ENCODE measurements around the gene NEDD4L. TPM values are rescaled to one million over a fixed set of nuclear protein-coding genes. Genes with fewer than 3 reads are reported as not detected.

Gene NEDD4L
- total RNA-seq, 1 donor = 31.5 TPM

GRCh38 chr18:58403799-58404455 is 359.9 kb downstream of the NEDD4L start:
- TF ChIP-seq, protein P1, sequence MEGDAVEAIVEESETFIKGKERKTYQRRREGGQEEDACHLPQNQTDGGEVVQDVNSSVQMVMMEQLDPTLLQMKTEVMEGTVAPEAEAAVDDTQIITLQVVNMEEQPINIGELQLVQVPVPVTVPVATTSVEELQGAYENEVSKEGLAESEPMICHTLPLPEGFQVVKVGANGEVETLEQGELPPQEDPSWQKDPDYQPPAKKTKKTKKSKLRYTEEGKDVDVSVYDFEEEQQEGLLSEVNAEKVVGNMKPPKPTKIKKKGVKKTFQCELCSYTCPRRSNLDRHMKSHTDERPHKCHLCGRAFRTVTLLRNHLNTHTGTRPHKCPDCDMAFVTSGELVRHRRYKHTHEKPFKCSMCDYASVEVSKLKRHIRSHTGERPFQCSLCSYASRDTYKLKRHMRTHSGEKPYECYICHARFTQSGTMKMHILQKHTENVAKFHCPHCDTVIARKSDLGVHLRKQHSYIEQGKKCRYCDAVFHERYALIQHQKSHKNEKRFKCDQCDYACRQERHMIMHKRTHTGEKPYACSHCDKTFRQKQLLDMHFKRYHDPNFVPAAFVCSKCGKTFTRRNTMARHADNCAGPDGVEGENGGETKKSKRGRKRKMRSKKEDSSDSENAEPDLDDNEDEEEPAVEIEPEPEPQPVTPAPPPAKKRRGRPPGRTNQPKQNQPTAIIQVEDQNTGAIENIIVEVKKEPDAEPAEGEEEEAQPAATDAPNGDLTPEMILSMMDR (IDR thresholded peaks at IDR 0.05; ENCODE audit: insufficient read depth, low read depth, low read length) = no peak
- H3K4me3 ChIP-seq (ENCODE audit: low read depth, low read length) = no peak overlapping the region
- no peak for DNase-seq (ENCODE audit: low read depth)

- no peak for DNase-seq (ENCODE audit: low read depth)
- no peak overlapping the region for H3K4me3 ChIP-seq (ENCODE audit: low read depth, low read length)
- TF ChIP-seq, protein P1 (IDR thresholded peaks at IDR 0.05; ENCODE audit: insufficient read depth, low read depth, low read length) = no peak
Measured at GRCh38 chr18:58405107-58405898, 361.3 kb downstream of the NEDD4L start.

DNA sequence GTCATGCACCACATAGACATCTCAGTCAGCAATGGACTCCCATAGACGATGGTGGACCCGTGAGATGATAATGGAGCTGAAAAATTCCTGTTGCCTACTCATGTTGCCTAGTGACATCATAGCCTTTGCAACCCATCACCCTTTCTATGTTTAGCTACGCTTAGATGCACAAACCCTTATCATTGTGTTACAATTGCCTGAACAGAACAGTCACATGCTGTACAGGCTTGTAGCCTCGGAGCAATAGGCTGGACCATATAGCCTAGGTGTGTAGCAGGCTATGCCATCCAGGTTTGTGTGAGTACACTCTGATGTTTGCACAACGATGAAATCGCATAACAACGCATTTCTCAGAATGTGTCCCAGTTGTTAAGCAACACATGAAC is 363.2 kb downstream of the NEDD4L start:
- no peak overlapping the region for H3K4me3 ChIP-seq (ENCODE audit: low read depth, low read length)
- no peak for DNase-seq (ENCODE audit: low read depth)
- TF ChIP-seq, protein P1 (IDR thresholded peaks at IDR 0.05; ENCODE audit: insufficient read depth, low read depth, low read length) = no peak

DNA sequence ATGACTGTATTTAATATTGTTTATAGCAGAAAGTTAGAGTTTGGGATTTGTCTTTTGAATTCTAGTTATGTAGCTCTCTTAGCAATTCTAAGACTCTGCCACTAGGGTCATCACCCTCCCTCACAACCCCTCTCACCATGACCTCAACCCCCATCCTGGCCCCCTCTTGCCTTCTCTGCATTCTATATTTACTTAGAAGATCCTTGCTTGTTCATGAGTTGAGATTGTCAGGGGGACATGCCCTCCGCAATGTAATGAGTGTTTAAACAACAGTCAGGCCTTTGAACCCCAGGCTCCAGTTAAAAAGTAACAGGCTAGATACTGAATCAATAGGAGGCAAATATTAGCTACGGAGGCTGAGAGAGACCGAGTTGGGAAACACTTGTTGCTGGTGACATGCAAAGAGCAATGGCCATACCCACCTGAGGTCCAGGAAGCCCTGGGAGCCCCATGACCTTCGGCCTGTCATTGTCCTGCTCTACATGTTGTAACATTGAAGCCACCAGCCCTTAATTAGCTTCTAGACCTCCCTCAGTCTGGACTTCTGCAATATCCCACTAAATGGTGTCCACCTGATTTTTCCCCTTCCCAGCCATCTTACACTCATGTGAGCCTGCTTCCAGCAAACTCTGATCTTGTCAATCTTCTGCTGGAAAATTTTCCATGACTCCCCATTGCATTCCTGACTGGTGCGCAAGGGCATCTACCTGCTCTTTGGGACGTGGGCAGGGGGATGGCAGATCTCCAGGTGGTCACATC is 363.8 kb downstream of the NEDD4L start:
- no peak overlapping the region for H3K4me3 ChIP-seq (ENCODE audit: low read depth, low read length)
- TF ChIP-seq, protein P1 (IDR thresholded peaks at IDR 0.05; ENCODE audit: insufficient read depth, low read depth, low read length) = no peak
- no peak for DNase-seq (ENCODE audit: low read depth)

GRCh38 chr18:58408665-58409064 is 364.6 kb downstream of the NEDD4L start:
- TF ChIP-seq, protein P1 (IDR thresholded peaks at IDR 0.05; ENCODE audit: insufficient read depth, low read depth, low read length) = no peak
- no peak overlapping the region for H3K4me3 ChIP-seq (ENCODE audit: low read depth, low read length)
- DNase-seq (ENCODE audit: low read depth) = no peak

GRCh38 chr18:58409802-58410445 is 365.9 kb downstream of the NEDD4L start:
- no peak for DNase-seq (ENCODE audit: low read depth)
- no peak overlapping the region for H3K4me3 ChIP-seq (ENCODE audit: low read depth, low read length)
- TF ChIP-seq, protein P1 (IDR thresholded peaks at IDR 0.05; ENCODE audit: insufficient read depth, low read depth, low read length) = no peak

Measured in fibroblast of villous mesenchyme (primary cell).